Measurements from ENCODE around the gene USF2.

The USF2 gene

DNA sequence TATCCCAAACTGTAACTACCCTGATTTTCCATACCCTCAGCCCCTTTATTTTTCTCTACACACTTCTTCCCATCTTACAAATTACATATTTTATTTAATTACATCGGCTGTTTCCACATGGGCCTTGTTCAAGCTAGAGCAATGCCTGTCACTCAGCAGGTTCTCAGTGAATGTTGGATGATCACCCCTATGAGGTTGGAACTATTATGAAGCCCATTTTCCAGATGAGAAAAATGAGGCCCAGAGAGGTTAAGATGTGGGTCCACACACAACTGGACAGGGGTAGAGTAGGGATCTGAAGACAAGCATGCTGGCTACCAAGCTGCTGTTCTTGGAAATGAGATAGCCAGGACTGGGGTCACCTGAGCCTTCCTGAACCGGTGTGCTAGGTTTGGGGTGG, 33.2 kb downstream of the USF2 start:
- no peak for DNase-seq (ENCODE audit: low spot score)

DNA sequence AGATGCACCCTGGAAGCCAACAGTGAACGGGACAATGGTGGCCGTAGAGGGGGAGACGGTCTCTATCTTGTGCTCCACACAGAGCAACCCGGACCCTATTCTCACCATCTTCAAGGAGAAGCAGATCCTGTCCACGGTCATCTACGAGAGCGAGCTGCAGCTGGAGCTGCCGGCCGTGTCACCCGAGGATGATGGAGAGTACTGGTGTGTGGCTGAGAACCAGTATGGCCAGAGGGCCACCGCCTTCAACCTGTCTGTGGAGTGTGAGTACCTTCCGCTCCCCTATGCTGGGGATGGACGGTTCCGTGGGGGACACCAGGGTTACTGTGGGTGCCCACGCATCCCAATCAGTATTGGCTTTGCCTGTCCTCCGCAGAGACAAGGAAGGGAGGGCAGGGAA, 33.7 kb downstream of the USF2 start:
- DNase-seq (ENCODE audit: low spot score) = no peak

DNA sequence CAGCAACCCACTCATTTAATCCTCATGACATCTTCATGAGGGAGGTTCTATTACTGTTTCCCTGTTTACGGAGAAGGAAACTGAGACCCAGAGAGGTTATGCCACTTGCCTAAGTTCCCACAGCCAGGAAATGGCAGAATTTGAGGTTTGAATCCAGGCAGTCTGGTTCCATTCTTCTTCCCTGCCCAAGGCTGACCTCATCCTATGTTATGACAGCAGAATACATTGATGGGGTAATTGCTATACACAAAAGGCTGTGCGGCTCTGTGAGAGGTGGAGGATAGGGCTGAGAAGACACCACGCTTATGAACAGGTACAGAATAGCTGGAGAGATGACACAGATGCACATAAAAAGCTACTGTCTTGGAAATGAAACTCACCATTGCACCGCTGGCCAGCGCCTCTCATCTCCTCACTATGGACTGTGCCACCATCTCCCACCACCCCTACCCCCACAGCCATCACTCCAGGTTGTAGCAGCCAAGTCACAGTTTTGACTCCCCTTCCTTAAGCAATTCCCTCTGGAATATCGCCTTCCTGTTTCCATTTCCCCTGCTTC, 34.7 kb downstream of the USF2 start:
- no peak for DNase-seq (ENCODE audit: low spot score)

DNA sequence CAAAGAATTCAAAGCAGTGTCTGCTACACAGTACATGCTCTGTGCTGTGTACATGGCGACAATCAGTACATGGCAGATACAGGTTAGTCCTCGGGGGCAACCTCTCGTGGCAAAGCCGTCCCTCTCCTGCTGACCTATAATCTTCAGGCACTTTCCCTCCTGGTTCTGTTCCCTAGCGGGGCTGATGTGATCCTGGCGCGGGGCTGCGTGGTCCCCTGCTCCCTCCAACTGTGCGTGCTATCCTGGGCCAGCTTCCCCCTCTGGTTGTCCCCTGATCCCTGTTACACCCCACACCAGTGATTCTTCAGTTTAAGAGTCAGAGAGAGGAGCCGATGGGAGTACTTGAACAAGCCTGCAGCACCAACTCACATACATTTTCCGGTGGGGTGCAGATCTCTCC, 35.3 kb downstream of the USF2 start:
- DNase-seq (ENCODE audit: low spot score) = no peak

DNA sequence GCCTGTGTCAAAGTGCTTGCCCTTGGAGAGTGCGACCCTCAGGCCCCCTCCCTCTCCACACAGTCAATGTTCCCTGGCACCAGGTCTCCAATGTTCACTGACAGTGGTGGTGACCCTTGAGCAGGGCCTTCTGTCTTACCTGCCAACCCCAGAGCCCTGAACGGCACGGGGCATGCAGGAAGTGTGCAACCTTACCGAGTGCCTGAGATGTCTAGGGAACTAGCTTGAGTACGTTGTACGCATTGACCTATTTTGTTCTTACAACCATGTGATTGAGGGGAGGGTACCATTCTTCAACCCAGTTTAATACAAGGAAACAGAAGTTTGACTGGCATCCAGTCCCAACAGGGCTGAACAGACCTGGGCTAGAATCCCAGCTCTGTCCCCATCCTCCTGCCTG, 36.4 kb downstream of the USF2 start:
- no peak for DNase-seq (ENCODE audit: low spot score)

DNA sequence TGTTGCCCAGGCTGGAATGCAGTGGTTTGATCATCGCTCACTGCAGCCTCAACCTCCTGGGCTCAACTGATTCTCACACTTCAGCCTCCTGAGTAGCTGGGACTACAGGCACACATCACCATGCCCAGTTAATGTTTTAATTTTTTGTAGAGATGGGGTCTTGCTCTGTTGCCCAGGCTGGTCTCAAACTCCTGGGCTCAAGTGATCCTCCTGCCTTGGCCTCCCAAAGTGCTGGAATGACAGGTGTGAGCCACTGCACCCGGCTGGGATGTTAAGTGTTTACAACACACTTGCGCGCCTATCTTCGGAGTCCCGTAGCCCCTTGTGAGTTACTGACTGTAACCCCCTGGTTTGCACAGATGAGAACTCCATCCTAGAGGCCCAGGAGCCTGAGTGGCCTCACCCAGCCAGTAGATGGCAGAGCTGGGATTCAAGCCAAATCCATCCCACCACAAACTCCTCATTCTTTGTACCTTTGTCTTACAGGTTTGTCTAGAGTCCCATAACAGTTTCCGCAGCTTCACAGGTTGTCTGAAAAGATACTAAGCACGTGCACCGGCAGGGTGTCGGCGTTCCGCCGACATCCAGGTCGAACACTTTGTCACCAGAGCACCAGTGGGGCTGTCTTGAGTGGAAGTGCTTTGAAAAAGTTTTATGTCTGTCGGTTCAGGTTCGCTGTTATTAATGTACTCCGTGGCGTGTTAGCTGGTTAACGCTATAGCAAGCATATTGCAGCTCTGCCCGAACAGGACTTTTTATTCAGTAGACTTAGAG, 37.9 kb downstream of the USF2 start:
- DNase-seq (ENCODE audit: low spot score) = no peak

DNA sequence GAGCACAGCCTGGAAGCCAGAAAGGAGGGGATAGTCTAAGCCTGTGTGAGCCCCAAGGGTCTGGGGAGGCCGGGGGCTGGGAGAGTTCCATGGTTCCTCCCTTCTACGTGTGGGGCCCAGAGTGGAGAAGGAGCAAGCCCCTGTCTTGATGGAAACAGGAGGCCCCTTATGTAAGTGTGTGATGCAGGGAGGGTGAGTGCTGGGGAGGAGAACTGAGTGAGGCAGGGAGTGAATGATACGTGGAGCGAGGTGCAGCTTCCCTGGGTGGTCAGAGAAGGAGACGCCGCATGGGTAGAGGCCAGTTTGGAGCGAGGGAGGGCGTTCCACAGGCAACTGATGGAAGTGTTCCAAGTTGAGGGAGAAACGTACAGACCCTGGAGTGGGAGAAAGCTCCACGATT, 39.2 kb downstream of the USF2 start:
- DNase-seq (ENCODE audit: low spot score) = no peak

DNA sequence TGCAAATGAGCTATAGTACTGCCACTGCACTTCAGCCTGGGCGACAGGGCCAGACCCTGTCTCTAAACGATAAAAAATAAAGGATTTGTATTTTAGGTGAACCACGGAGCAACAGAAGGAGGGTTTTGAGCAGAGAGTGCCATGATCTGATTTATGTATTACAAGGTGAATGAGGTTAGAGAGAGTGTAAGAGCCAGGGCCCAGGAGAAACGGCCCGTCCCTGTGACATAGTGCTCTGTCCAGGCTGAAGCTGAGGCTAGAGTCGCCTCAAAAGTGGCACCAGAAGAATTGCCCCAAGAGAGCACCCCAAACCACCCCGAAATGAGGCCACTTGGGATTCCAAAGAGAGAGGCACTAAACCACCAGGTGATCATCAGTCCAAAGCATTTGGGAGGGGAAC, 40.1 kb downstream of the USF2 start:
- DNase-seq (ENCODE audit: low spot score) = no peak

DNA sequence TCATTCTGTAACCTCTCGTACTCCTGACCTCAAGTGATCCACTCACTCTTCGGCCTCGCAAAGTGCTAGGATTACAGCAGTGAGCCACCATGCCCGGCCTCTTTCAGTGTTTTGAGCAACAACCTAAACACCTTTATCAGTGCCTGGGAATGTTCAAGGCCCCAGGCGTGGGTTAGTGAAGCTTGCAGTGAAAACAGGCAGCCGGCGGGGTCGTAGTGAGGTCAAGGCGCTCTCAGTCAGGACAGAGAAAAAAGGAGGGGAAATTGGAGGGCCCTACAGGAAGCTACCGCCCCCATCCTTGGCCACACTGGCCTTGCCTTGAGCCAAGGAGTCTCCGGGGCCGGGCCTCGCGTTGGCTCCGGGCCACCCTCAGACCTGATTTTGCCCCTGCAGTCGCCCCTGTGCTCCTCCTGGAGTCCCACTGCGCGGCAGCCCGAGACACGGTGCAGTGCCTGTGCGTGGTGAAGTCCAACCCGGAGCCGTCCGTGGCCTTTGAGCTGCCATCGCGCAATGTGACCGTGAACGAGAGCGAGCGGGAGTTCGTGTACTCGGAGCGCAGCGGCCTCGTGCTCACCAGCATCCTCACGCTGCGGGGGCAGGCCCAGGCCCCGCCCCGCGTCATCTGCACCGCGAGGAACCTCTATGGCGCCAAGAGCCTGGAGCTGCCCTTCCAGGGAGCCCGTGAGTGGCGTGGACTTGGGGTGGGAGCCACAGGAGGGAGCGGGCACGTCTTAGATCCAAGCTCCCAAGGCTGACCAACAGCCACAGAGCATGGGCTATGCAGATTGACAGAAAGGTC, 40.9 kb downstream of the USF2 start:
- no peak for DNase-seq (ENCODE audit: low spot score)

DNA sequence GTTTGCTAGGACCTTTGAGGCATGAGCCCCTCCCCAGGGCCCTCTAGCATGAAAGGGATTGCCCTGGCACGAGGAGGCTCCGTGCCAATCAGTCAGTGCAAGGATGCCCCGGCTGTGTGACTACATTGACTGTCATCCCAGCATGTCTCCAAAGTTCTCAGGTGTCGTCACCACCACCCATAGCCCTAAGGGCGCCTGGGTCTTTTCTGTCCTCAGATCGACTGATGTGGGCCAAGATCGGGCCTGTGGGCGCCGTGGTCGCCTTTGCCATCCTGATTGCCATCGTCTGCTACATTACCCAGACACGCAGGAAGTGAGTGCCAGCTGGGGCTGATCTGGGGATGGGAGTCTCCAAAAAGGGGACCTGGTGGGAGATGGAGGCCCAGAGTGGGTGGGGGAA, 41.6 kb downstream of the USF2 start:
- no peak for DNase-seq (ENCODE audit: low spot score)

DNA sequence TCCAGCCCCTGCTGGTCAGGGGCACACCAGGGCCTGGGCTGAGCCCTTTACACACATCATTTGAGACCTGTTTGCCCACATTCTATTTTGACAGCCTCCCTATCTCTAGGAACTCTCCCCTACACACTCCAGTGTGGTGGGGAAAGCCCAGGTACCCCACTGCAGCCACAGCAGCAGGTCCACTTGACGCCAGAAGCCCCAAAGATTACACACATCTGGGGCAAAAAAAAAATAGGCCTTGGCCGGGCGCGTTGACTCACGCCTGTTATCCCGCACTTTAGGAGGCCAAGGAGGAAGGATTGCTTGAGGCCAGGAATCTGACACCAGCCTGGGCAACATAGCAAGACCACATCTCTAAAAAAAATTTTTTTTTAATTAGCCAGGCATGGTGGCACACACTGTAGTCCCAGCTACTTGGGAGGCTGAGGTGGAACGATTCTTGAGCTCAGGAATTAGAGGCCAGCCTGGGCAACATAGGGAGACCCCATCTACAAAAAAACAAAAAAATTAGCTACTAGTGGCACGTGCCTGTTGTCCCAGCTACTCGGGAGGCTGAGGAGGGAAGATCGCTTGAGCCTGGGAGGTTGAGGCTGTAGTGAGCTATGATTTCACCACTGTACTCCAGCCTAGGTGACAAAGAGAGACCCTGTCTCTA, 42.2 kb downstream of the USF2 start:
- no peak for DNase-seq (ENCODE audit: low spot score)

DNA sequence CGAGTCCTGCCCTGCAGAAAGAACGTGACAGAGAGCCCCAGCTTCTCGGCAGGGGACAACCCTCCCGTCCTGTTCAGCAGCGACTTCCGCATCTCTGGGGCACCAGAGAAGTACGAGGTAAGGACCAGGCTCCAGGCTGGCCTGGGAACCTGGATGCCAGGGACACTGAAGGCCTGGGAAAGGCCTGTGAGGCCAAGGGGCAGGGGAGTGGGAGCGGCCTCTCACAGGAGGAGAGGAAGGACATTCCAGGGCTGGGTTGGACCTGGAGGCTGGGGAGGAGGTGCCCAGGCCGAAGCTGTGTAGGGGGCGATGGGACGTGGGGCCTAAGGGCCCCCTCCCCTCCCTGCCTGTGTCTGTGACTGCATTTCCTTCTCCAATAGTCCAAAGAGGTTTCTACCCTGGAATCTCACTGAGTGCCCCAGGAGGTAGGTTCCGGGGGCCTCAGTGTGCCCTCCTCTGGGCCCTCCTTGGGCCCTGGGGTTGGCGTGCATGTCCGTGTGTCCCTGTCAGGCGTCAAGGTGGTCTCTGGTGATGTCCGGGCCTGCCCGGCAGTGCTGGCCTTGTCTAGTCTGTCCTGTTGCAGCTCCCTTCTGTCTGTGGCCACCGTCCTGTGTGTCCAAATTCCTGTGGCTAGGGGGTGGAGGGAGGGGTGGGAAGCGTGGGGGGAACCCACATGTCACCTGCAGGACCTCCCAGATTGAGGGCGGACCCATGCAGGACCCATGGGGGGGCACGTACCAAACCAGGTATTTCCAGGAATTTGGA, 43.3 kb downstream of the USF2 start:
- DNase-seq (ENCODE audit: low spot score) = no peak

DNA sequence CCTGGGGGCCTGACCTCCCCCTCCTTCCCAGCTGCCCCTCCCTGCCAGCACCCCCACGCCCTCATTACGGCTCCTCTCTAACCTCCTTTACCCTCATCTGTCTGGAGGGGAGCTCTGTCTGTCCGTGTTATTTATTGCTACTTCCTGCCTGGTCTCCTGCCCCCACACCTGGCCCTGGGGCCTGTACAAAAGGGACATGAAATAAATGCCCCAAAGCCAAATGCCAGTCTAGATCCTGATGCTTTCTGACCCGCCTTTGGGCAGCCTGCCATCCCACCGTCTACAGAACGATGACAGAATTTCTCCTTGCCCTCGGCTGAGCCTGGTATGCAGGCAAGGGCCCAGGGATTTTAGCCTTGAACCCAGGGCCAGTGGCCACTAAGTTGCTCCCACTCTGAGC, 44.8 kb downstream of the USF2 start:
- no peak for DNase-seq (ENCODE audit: low spot score)

DNA sequence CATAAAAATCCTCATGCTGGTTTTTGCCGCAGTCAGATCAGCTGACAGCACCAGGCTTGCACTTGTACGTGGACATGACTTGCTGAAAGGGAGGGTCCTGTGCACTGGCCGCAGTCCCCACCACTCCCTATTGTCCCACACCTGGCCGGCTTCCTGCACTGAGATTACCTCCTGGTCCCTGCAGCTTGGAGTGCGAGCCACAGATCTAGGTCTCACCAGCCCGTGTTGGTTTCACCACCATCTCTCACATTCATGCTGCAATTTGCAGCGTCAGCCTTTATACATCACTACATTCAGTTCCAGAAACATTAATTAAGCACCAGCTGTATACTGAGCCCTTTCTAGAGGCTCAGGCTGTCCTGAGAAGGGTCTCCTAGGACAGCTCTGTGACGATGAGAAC, 45.3 kb downstream of the USF2 start:
- DNase-seq (ENCODE audit: low spot score) = no peak

DNA sequence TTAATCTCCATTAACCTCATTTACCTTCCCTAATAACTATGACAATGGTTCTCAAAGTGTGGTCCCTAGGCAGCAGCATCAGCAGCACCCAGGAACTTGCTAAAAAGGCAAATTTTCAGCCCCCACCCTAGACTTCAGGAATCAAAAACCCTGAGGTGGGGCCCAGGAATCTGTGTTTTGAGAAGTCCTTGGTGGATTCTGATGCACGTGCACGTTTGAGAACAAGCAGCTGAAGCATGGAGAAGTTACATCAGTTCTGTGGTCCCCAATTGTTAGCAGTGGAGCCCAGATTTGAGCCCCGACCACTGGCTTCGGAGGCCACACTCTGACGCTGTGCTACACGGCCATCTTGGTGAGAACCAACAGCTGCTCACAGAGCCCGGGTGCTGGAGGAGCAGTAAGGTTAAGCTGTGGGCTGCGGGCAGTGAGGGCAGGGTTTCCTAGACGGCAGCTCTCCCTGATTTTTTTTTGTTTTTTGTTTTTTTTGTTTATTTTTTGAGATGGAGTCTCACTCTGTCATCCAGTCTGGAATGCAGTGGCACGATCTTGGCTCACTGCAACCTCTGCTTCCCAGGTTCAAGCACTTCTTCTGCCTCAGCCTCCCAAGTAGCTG, 46.2 kb downstream of the USF2 start:
- DNase-seq (ENCODE audit: low spot score) = no peak

DNA sequence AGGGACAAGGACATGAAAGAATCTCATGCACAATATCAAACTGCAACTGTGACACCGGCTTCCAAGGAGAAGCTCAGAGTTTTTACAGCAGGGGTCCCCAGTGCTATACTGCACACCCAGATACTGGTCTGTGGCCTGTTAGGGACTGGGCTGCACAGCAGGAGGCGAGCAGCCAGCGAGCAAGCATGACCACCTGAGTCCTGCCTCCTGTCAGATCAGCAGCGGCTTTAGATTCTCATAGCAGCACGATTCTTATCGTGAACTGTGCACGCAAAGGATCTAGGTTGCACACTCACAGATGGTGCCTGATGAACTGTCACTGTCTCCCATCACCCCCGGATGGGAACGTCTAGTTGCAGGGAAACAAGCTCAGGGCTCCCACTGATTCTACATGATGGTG, 47.1 kb downstream of the USF2 start:
- DNase-seq (ENCODE audit: low spot score) = no peak

DNA sequence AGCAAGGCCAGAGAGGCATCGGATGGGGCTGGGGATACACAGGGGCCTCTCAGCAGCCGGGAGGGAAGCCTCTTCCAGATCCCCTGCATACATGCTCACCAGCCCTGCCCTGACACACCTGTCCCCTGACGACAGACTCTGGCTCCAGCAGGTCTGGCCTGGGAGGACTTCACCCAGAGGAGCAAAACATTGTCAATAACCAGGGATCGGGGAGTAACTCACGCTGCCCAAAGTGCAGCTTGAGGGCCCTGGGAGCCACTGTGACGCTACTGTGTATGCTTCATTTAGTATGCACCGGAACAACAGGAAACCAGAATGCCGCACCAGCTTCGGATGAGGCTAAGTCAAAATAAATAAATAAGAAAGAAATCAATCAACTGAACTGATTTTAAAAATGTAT, 47.8 kb downstream of the USF2 start:
- DNase-seq (ENCODE audit: low spot score) = no peak

DNA sequence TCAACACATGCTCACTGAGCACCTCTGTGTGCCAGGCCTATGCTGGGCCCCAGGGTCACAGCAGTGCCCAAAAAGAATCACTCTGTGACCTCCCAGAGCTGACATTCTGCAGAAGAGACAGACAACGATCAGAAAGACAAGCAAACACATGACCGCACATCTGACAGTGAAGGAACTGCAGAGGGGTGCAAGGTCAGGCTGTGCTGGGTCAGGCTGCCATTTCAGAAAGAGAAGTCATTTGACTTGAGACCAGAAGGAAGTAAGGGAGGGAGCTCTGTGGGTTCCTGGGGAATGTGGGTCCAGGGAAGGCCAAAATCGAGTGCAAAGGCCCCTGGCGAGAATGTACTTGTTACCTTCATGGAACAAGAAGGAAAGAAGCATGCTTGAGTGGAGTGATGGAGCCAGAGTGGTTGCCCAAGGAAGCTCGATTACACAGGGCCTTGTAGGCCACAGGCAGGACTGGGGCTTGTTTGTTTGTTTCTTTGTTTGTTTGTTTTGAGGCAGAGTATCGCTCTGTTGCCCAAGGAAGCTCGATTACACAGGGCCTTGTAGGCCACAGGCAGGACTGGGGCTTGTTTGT, 48.8 kb downstream of the USF2 start:
- DNase-seq (ENCODE audit: low spot score) = no peak

DNA sequence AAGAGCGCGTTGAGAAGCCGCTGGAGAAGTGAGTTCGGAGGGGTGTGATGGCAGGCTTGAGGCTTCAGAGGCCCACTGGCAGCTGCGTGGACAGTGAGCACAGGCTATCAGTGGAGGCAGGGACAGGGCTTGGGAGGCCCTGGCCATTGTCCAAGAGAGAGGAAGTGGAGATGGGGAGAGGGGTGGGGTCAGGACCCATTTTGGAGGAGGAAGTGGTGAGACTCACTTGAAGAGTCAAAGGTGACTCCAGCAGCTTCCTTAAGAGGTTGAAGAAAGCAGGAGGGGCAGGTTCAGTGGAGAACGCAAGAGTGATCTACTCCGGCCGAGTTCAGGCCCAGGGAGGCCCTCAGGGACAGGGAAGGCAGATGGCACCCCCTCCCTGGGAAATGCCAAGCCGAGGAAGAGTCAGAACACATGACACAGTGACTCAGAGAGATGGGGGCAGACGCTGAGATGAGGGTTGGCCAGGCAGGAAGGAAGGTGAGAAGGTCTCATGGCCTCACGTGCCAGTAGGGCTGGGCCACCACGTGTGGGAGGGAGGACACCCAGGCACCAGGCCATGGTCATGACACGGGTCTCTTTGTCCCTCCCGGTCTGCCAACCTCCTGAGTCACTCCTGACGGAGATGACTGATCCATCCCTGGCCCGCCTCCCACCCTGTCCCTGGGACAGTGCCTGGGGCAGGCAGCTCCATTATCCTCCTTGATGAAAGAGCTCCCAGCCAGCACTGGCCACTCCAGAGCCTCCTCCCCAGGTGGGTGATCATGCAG, 50.1 kb downstream of the USF2 start:
- DNase-seq (ENCODE audit: low spot score) = no peak

DNA sequence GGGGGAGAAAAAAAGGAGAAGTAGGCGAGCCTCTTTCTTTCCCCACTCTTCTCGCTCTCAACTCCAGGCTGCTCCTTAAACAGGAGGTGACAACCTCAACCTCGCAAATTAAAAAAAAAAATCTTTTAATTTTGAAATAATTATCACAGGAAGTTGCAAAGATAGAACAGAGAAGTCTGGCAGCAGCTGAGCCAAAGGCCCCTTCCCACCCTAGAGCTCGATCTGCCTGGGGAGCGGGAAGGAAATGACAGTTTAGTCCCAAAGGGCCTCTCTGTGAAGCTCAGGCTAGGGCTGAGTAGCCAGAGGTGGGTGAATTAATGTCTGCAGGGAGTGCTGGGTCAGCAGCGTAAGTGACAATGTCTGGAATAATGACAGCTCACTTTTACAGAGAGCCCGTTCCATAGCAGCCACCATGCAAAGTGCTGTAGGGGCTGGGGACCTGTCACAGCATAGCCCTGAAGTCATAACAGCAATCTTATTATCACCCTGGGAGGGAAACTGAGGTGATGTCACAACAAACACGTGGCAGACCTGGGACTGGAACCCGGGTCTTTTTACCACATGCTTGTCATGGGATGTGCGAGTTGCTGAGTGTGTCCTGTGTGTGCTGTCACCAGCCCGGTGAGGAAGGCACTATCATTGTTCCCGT, 51.4 kb downstream of the USF2 start:
- DNase-seq (ENCODE audit: low spot score) = no peak
